ENCODE measurements around the gene RGL4. TPM values are rescaled to one million over a fixed set of nuclear protein-coding genes. Genes with fewer than 3 reads are reported as not detected.
A peak's percentile ranks its signal among the peaks of the same experiment; 100 is the strongest.

RGL4 gene
- total RNA-seq, 1 donor from 2014 or later, result not detected

DNA sequence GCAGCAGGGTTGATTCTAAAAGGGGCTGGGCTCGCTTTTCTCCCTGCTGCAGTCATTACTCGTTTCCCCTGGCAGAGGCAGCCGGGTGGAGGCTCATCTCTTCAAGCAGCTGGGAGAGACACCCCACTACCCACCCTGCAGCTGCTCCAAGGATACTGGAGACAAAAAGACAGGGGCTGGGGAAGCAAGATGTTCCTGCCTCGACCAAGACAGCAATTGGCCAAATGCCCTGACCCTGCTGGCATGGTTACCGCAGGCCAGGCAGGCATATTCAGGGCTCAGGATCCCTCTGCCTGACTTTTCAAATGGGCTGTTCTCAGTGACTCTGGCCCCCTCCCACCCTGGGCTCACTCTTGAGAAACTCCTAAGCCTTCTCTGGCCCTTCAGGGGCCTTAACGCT, 6.8 kb upstream of the RGL4 start:
- Histone ChIP-seq H3K27me3 (no peaks in the 10 kb centered on the region), H3K27ac (no peak overlapping the region), H3K9me3 (no peaks in the 10 kb centered on the region), H3K36me3 (peaks cover 0 to 18% of the 10 kb centered on the region in 2 donors), H3K4me1 (no peaks in the 10 kb centered on the region), H3K4me3 (no peak overlapping the region)
- no peak for TF ChIP-seq CTCF (IDR thresholded peaks at IDR 0.05)
- DNase-seq (ENCODE audit: low spot score in 2 of 2), result peak in 1 of 2 donors; percentile 41
- intact Hi-C loops (cut with DNase I), result no loop called here

- Histone ChIP-seq H3K36me3 (peaks cover 0 to 18% of the 10 kb centered on the region in 2 donors), H3K4me3 (no peak overlapping the region), H3K4me1 (no peaks in the 10 kb centered on the region), H3K27me3 (no peaks in the 10 kb centered on the region), H3K27ac (no peak overlapping the region), H3K9me3 (no peaks in the 10 kb centered on the region)
- intact Hi-C loops (cut with DNase I), result no loop called here
- TF ChIP-seq CTCF (IDR thresholded peaks at IDR 0.05), result no peak
- DNase-seq (ENCODE audit: low spot score in 2 of 2), result peak in 1 of 2 donors; percentile 54
These were observed 6.2 kb upstream of the RGL4 start for GRCh38 chr22:23684561-23685031.

- no peaks in the 10 kb centered on the region for H3K4me1 ChIP-seq
- intact Hi-C loops (cut with DNase I), result no loop called here
- peaks cover 0 to 18% of the 10 kb centered on the region in 2 donors for H3K36me3 ChIP-seq
- no peak overlapping the region for H3K4me3 ChIP-seq
- no peak for TF ChIP-seq CTCF (IDR thresholded peaks at IDR 0.05)
- DNase-seq (ENCODE audit: low spot score in 2 of 2), result peak in 1 of 2 donors; percentile 24
- H3K27ac ChIP-seq, result no peak overlapping the region
- H3K9me3 ChIP-seq, result no peaks in the 10 kb centered on the region
- no peaks in the 10 kb centered on the region for H3K27me3 ChIP-seq
These were observed 5.5 kb upstream of the RGL4 start for GRCh38 chr22:23685205-23685784.

DNA sequence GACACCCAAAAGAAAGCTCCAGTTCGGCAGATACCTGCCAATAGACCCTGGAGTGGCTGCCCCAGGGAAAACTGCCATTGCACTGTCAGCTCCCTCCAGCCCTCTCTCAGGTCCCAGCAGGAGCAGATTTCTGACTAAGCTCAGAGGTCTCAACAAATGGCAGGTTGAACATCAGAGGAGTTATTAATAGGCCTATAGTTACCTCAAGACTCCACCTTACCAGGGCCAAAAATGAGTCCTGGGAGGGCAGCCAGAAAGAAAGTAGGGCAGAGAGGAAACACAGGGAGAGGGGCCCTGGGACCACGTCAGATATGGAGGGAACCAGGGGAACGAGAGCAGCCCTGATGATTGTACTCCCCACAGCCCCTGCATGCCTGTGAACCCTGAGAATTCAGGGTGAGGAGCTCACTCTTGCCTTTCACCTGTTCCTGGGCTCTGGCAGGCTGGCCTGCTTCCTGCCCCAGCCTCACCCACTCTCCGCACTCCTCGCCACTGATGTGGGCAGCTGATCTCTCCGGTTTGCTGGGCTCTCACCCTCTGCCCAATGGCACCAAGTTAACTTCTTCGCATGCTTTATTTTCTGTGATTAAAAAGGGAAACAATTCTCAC, 4.3 kb upstream of the RGL4 start:
- no peak for TF ChIP-seq CTCF (IDR thresholded peaks at IDR 0.05)
- peak in 1 of 2 donors; percentile 16 for DNase-seq (ENCODE audit: low spot score in 2 of 2)
- H3K9me3 ChIP-seq, result no peaks in the 10 kb centered on the region
- H3K27me3 ChIP-seq, result no peaks in the 10 kb centered on the region
- intact Hi-C loops (cut with DNase I), result no loop called here
- no peak overlapping the region for H3K27ac ChIP-seq
- no peak overlapping the region for H3K4me3 ChIP-seq
- no peaks in the 10 kb centered on the region for H3K4me1 ChIP-seq
- peaks cover 0 to 13% of the 10 kb centered on the region in 2 donors for H3K36me3 ChIP-seq

DNA sequence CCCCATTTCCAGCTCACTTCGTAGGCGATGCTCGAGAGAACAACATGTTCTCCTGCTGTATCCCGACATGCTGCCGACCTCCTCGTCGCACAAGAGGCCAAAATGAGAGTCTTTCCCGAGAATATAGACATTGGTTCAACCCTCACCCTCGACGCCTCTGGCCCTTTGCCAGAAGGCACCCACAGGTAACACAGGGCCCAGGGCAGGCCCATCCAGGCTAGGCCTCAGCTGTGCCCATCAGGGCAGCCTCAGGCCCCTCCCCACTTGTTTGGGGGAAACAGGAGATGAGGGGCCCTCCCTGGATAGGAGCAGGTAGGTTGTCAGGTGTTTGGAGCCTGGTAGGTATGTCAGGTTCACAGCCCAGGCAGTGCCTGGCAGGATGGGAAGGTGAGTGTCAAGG, 2.7 kb upstream of the RGL4 start:
- no peak for DNase-seq (ENCODE audit: low spot score in 2 of 2)
- intact Hi-C loops (cut with DNase I), result no loop called here
- no peak overlapping the region for H3K4me3 ChIP-seq
- H3K36me3 ChIP-seq, result peaks cover 0 to 12% of the 10 kb centered on the region in 2 donors
- no peaks in the 10 kb centered on the region for H3K9me3 ChIP-seq
- no peaks in the 10 kb centered on the region for H3K27me3 ChIP-seq
- H3K4me1 ChIP-seq, result no peaks in the 10 kb centered on the region
- TF ChIP-seq CTCF (IDR thresholded peaks at IDR 0.05), result no peak
- no peak overlapping the region for H3K27ac ChIP-seq

Data from ascending aorta (tissue), 2 donors.